GM18502 (cell line): ENCODE results near the gene ZMAT5.

ENCODE experiments used
- ATAC-seq: cut with Tn5 transposase; IDR thresholded peaks from one replicate; pipeline ENCODE4 v1.9.1; 2021; ENCODE audit warnings: mild to moderate bottlenecking; ENCODE audit not compliant: unreplicated experiment, poor library complexity

Gene ZMAT5

GRCh38 chr22:29788339-29789279 lies 21.8 kb upstream of the ZMAT5 start:
- no peak for ATAC-seq

- ATAC-seq: no peak
Observed at GRCh38 chr22:29787371-29787980, 20.7 kb upstream of the ZMAT5 start.

GRCh38 chr22:29786031-29786430 lies 19.2 kb upstream of the ZMAT5 start:
- no peak for ATAC-seq

- ATAC-seq: no peak
Observed at GRCh38 chr22:29784451-29785361, 17.9 kb upstream of the ZMAT5 start.

- no peak for ATAC-seq
Observed at GRCh38 chr22:29782061-29782845, 15.4 kb upstream of the ZMAT5 start.

GRCh38 chr22:29780748-29781676 lies 14.2 kb upstream of the ZMAT5 start:
- ATAC-seq: no peak

- ATAC-seq: no peak
Observed at GRCh38 chr22:29780220-29780619, 13.4 kb upstream of the ZMAT5 start.

- ATAC-seq: no peak
Observed at GRCh38 chr22:29773233-29773632, 6.4 kb upstream of the ZMAT5 start.

GRCh38 chr22:29772170-29772641 lies 5.4 kb upstream of the ZMAT5 start:
- no peak for ATAC-seq

- ATAC-seq: no peak
Observed at GRCh38 chr22:29769723-29770321, 3.0 kb upstream of the ZMAT5 start.

GRCh38 chr22:29768052-29768693 lies 1.4 kb upstream of the ZMAT5 start:
- ATAC-seq: no peak

GRCh38 chr22:29767171-29768051 lies 604 bp upstream of the ZMAT5 start, which contains the start of gene UQCR10:
UQCR10 (plus strand) TSS chr22:29767369; CDS start chr22:29767399, 30 bp downstream.
- peak; percentile 79 for ATAC-seq

GRCh38 chr22:29765905-29766631 lies 739 bp downstream of the ZMAT5 start:
- ATAC-seq: peak; percentile 17

GRCh38 chr22:29762263-29762662 lies 4.5 kb downstream of the ZMAT5 start:
- ATAC-seq: no peak

GRCh38 chr22:29758959-29759358 lies 7.8 kb downstream of the ZMAT5 start:
- ATAC-seq: no peak

- no peak for ATAC-seq
Observed at GRCh38 chr22:29758068-29758622, 8.7 kb downstream of the ZMAT5 start.
